GM23338 (cell line): ENCODE data around the gene PNPLA5. TPM values are rescaled to one million over a fixed set of nuclear protein-coding genes. Genes with fewer than 3 reads are reported as not detected.

ENCODE experiments used
- ATAC-seq: fragments of 200-7000 bp; cut with Tn5 transposase; 3 replicates; pipeline ENCODE4 v1.9.1; 2020
- DNase-seq: peaks from one replicate; pipeline ENCODE4 v3.0.0-alpha.2; 2015; ENCODE audit warnings: low spot score
- H2AFZ ChIP-seq: fragments of 200-600 bp; sonication (generic); 2 replicates; pipeline ENCODE4 v1.8.0; 2016; ENCODE audit warnings: antibody characterized with exemption, mild to moderate bottlenecking, moderate library complexity
- H3F3A ChIP-seq: fragments of 200-600 bp; sonication (generic); replicated peaks from 2 replicates; pipeline ENCODE4 v1.8.0; 2017; ENCODE audit warnings: antibody characterized with exemption, mixed run types, low read depth
- H3K27ac ChIP-seq: fragments of 200-600 bp; sonication (generic); 2 replicates; pipeline ENCODE4 v1.6.1; 2016; ENCODE audit warnings: low read depth
- H3K27me3 ChIP-seq: fragments of 200-600 bp; sonication (generic); 2 replicates; pipeline ENCODE4 v1.8.0; 2016; ENCODE audit warnings: mild to moderate bottlenecking, mixed run types, moderate library complexity; ENCODE audit not compliant: insufficient read depth
- H3K36me3 ChIP-seq: fragments of 200-600 bp; sonication (generic); 2 replicates; pipeline ENCODE4 v1.8.0; 2016; ENCODE audit warnings: mild to moderate bottlenecking; ENCODE audit not compliant: insufficient read depth
- H3K4me1 ChIP-seq: fragments of 200-600 bp; sonication (generic); 2 replicates; pipeline ENCODE4 v1.8.0; 2016; ENCODE audit warnings: mild to moderate bottlenecking, moderate library complexity; ENCODE audit not compliant: insufficient read depth
- H3K4me2 ChIP-seq: fragments of 200-600 bp; sonication (generic); 2 replicates; pipeline ENCODE4 v1.7.1; 2017; ENCODE audit warnings: mixed run types
- H3K4me3 ChIP-seq: fragments of 200-600 bp; sonication (generic); 2 replicates; pipeline ENCODE4 v1.6.1; 2016; ENCODE audit warnings: mixed run types
- H3K79me2 ChIP-seq: fragments of 200-600 bp; sonication (generic); replicated peaks from 2 replicates; pipeline ENCODE4 v1.8.0; 2017; ENCODE audit warnings: mild to moderate bottlenecking; ENCODE audit not compliant: insufficient read depth
- H3K9me2 ChIP-seq: fragments of 200-600 bp; sonication (generic); 2 replicates; pipeline ENCODE4 v1.8.0; 2017; ENCODE audit not compliant: insufficient read depth
- H4K20me1 ChIP-seq: fragments of 200-600 bp; sonication (generic); replicated peaks from 2 replicates; pipeline ENCODE4 v1.8.0; 2017; ENCODE audit warnings: mild to moderate bottlenecking; ENCODE audit not compliant: insufficient read depth
- H3K27ac Mint-ChIP-seq: 2 replicates; pipeline ENCODE4 v1.8.0; 2020; ENCODE audit warnings: inconsistent platforms, mild to moderate bottlenecking, moderate library complexity, mixed read lengths
- H3K27me3 Mint-ChIP-seq: 3 replicates; pipeline ENCODE4 v1.8.0; 2022; ENCODE audit warnings: low read depth, mild to moderate bottlenecking, moderate library complexity, mixed read lengths, inconsistent platforms; ENCODE audit not compliant: insufficient read depth, poor library complexity
- H3K36me3 Mint-ChIP-seq: 3 replicates; pipeline ENCODE4 v1.8.0; 2021; ENCODE audit warnings: low read depth, mild to moderate bottlenecking, inconsistent platforms, moderate library complexity, mixed read lengths
- H3K4me1 Mint-ChIP-seq: 3 replicates; pipeline ENCODE4 v1.8.0; 2020; ENCODE audit warnings: mild to moderate bottlenecking, inconsistent platforms, mixed read lengths
- H3K4me3 Mint-ChIP-seq: 3 replicates; pipeline ENCODE4 v1.8.0; 2021; ENCODE audit warnings: moderate library complexity, mild to moderate bottlenecking, inconsistent platforms, mixed read lengths
- H3K9me3 Mint-ChIP-seq: 3 replicates; pipeline ENCODE4 v1.8.0; 2020; ENCODE audit warnings: moderate library complexity, mild to moderate bottlenecking, inconsistent platforms, mixed read lengths
- EZH2 ChIP-seq: fragments of 200-600 bp; sonication (generic); IDR thresholded peaks from one replicate; pipeline ENCODE4 v1.8.0; 2017; ENCODE audit warnings: antibody characterized with exemption, mild to moderate bottlenecking, low read depth; ENCODE audit not compliant: unreplicated experiment
- POLR2AphosphoS5 ChIP-seq: IDR thresholded peaks from 2 replicates; pipeline ENCODE4 v1.6.1; 2016; ENCODE audit warnings: antibody characterized with exemption, low read depth
- REST ChIP-seq: IDR thresholded peaks from one replicate; pipeline ENCODE4 v1.6.1; 2018; ENCODE audit warnings: antibody characterized with exemption; ENCODE audit not compliant: unreplicated experiment
- ZNF114 ChIP-seq: fragments of 250-450 bp; sonication (Bioruptor Pico); IDR thresholded peaks from 2 replicates; pipeline ENCODE4 v1.5.0; 2020; ENCODE audit warnings: mild to moderate bottlenecking, moderate library complexity
- ZNF331 ChIP-seq: fragments of 250-450 bp; sonication (Bioruptor Pico); IDR thresholded peaks from 2 replicates; pipeline ENCODE4 v1.5.0; 2020; ENCODE audit warnings: low read depth, mild to moderate bottlenecking, moderate library complexity
- ZNF462 ChIP-seq: fragments of 250-450 bp; sonication (Bioruptor Pico); IDR thresholded peaks from 2 replicates; pipeline ENCODE4 v1.5.0; 2020; ENCODE audit warnings: mild to moderate bottlenecking, moderate library complexity
- polyA plus RNA-seq: library from polyadenylated mRNA; unstranded; fragments of >200 nt; fragmentation: Nextera tagmentation; extraction: Ambion mirVana; gene quantifications from 2 replicates; pipeline ENCODE4 v1.2.1, GENCODE V29; 2016
- total RNA-seq: library from RNA; depleted of rRNA; stranded (reverse); fragments of >200 nt; shearing (Covaris generic); gene quantifications from 2 replicates; pipeline ENCODE4 v1.2.3, GENCODE V29; 2014

Gene PNPLA5
- total and polyA plus RNA-seq, 2 experiments from 2014 or later = 2.3 to 6.8 TPM

GRCh38 chr22:43880541-43880991 is 11.2 kb downstream of the PNPLA5 start:
- no peaks in the 10 kb centered on the region for H3K4me1 ChIP-seq
- ATAC-seq (no peak), DNase-seq (no peak)
- Mint-ChIP-seq H3K4me1 (no peaks in the 10 kb centered on the region), H3K27me3 (peaks cover 6% of the 10 kb centered on the region), H3K9me3 (0 out of 3 replicates have a peak, but pooled peaks cover under 1% of the 10 kb centered on the region), H3K4me3 (no peak overlapping the region), H3K27ac (no peak overlapping the region), H3K36me3 (peaks cover 11% of the 10 kb centered on the region)
- no peak overlapping the region for H3K4me3 ChIP-seq
- TF ChIP-seq ZNF462 (CRISPR knock-in tag) = no peak
- no peak for TF ChIP-seq EZH2
- TF ChIP-seq ZNF114 (CRISPR knock-in tag) = no peak
- TF ChIP-seq ZNF331 (CRISPR knock-in tag) = no peak
- no peak for TF ChIP-seq REST
- TF ChIP-seq POLR2AphosphoS5 = no peak
- no peak overlapping the region for H2AFZ ChIP-seq
- H3K27me3 ChIP-seq = no peaks in the 10 kb centered on the region
- no peaks in the 10 kb centered on the region for H3K9me2 ChIP-seq
- no peaks in the 10 kb centered on the region; the same call in 1 of the 2 replicates for H4K20me1 ChIP-seq
- no peak overlapping the region for H3K27ac ChIP-seq
- no peaks in the 10 kb centered on the region for H3F3A ChIP-seq
- no peak overlapping the region for H3K4me2 ChIP-seq
- H3K79me2 ChIP-seq = no peaks in the 10 kb centered on the region
- H3K36me3 ChIP-seq = no peaks in the 10 kb centered on the region
